Activated B cell treated with CpG ODN at 0.5 μM for 24 hours (primary cell): ENCODE data around the gene MBD5. TPM values are rescaled to one million over a fixed set of nuclear protein-coding genes. Genes with fewer than 3 reads are reported as not detected.

Source experiments
- ATAC-seq: fragments of 200-7000 bp; cut with Tn5 transposase; one replicate; pipeline ENCODE4 v1.10.0; 2021; ENCODE audit warnings: low read depth, mild to moderate bottlenecking, moderate library complexity
- CTCF ChIA-PET: fragments of 350-600 bp; sonication (Branson Sonifier 250); formaldehyde crosslinking; loops from one replicate; lab custom pipeline; 2021; ENCODE audit warnings: antibody characterized with exemption; lab: Charles Lee
- POLR2A ChIA-PET: fragments of 350-600 bp; sonication (Branson Sonifier 250); formaldehyde crosslinking; loops from one replicate; lab custom pipeline; 2021; ENCODE audit warnings: antibody characterized with exemption; lab: Charles Lee
- DNase-seq: peaks from one replicate; pipeline ENCODE4 v3.0.0; 2022
- H3K27ac Mint-ChIP-seq: one replicate; pipeline ENCODE4 v1.8.0; 2020; ENCODE audit warnings: mixed read lengths
- H3K27me3 Mint-ChIP-seq: one replicate; pipeline ENCODE4 v1.8.0; 2021; ENCODE audit warnings: mixed read lengths
- H3K36me3 Mint-ChIP-seq: one replicate; pipeline ENCODE4 v1.8.0; 2021; ENCODE audit warnings: low read depth, mixed read lengths
- H3K4me1 Mint-ChIP-seq: one replicate; pipeline ENCODE4 v1.8.0; 2021; ENCODE audit warnings: mixed read lengths
- H3K4me3 Mint-ChIP-seq: one replicate; pipeline ENCODE4 v1.8.0; 2020; ENCODE audit warnings: mild to moderate bottlenecking, mixed read lengths
- H3K9me3 Mint-ChIP-seq: one replicate; pipeline ENCODE4 v1.8.0; 2020; ENCODE audit warnings: mixed read lengths
- CTCF ChIP-seq: fragments of 200-600 bp; IDR thresholded peaks from one replicate; pipeline ENCODE4 v1.8.0; 2022; ENCODE audit warnings: antibody characterized with exemption, mild to moderate bottlenecking
- intact Hi-C: fragments of 100-400 bp; cut with micrococcal nuclease; formaldehyde crosslinking; loops from one replicate; pipeline ENCODE4 v1.15.1; 2024
- total RNA-seq: library from RNA; stranded (reverse); gene quantifications from 2 replicates; pipeline ENCODE4 v1.2.3, GENCODE V29; 2022

The MBD5 gene
- total RNA-seq, 1 donor from 2014 or later = 55.7 TPM

DNA sequence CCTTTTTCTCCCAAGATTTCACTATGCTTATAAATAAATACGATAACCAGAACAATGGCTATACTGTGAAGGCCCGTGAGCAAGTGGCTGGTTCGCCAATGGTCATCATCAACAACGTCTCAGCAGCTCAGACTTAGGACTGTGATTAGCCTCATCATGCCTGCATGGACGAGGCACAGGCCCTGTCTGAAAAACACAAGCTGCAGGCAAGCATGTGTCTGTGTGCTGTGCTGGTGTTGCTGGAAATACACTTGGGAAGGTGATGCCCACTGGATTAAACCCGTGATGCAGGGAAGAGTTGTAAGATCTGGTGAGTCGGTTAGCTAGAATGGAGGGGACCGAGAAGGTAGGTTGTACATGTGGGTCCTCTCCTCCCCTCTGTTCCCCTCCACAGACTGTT is 512.1 kb downstream of the MBD5 start:
- Mint-ChIP-seq H3K36me3 (no peaks in the 10 kb centered on the region), H3K4me3 (no peak overlapping the region), H3K4me1 (no peaks in the 10 kb centered on the region), H3K27me3 (no peaks in the 10 kb centered on the region), H3K9me3 (no peaks in the 10 kb centered on the region), H3K27ac (no peak overlapping the region)
- CTCF ChIA-PET = no interaction called here
- no peak for TF ChIP-seq CTCF
- POLR2A ChIA-PET = no interaction called here
- ATAC-seq (no peak), DNase-seq (no peak)
- intact Hi-C loops = no loop called here

DNA sequence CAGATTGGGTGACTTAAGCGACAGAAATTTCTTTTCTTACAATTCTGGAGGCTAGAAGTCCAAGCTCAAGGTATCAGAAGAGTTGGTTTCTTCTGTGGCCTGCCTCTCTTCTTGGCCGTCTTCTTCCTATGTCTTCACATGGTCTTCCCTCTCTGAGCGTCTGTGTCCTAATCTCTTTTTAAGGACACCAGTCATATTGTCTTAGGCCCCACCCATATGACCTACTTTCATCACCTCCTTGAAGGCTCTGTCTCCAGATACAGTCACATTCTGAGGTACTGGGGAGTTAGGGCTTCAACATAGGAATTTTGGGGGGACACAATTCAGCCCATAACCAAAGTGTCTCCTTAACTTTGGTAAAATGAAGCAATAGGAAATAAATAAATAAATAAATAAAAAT is 512.8 kb downstream of the MBD5 start:
- no peaks in the 10 kb centered on the region for H3K27me3 Mint-ChIP-seq
- no peaks in the 10 kb centered on the region for H3K4me1 Mint-ChIP-seq
- DNase-seq (no peak), ATAC-seq (no peak)
- intact Hi-C loops = no loop called here
- ChIA-PET POLR2A (no interaction called here), CTCF (no interaction called here)
- no peaks in the 10 kb centered on the region for H3K36me3 Mint-ChIP-seq
- H3K9me3 Mint-ChIP-seq = no peaks in the 10 kb centered on the region
- no peak for TF ChIP-seq CTCF
- H3K27ac Mint-ChIP-seq = no peak overlapping the region
- H3K4me3 Mint-ChIP-seq = no peak overlapping the region

DNA sequence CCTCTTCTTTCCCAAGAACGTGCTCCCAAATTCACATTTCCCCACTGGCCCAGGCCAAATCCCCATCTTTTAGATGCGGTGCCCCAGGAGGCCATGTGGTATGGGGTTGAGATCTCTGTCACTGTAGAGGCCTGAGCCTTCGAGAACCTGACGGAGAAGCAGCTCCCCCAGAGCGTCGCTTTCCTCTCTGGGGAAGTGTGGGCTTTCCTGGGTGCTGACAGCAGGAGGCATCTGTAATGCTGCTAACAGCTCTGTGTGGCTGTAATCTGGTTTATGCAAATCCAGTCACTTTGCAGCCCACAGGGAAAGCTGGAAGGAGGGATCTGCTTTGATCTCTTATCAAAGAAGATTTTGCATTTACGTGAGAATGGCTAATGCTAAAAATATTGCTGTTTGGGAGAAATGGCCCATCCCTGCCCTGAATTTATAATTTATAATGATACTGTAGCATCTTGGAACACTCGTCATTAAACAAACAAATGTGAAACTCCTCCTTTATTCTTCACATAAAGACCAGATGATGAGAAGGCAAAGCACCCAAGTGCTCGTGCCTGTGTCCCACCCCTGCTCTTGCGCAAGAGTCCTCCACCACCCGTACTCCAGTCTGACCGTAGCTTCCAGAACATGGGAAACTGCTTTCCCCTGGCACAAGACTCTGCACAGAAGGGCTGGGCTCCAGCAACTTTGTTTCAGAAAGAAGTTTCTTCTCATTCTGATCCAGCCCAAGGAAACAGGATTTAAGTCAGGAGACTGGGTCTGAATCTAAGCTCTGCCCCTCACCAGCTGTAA is 513.7 kb downstream of the MBD5 start:
- Mint-ChIP-seq H3K9me3 (no peaks in the 10 kb centered on the region), H3K27ac (no peak overlapping the region), H3K36me3 (no peaks in the 10 kb centered on the region), H3K4me1 (no peaks in the 10 kb centered on the region), H3K27me3 (no peaks in the 10 kb centered on the region), H3K4me3 (no peak overlapping the region)
- TF ChIP-seq CTCF = no peak
- intact Hi-C loops = no loop called here
- ATAC-seq (no peak), DNase-seq (no peak)
- POLR2A ChIA-PET = no interaction called here
- CTCF ChIA-PET = no interaction called here

- intact Hi-C loops = no loop called here
- ATAC-seq = no peak
- H3K27ac Mint-ChIP-seq = no peak overlapping the region
- no peaks in the 10 kb centered on the region for H3K27me3 Mint-ChIP-seq
- peaks cover 5% of the 10 kb centered on the region for H3K4me1 Mint-ChIP-seq
- no peaks in the 10 kb centered on the region for H3K36me3 Mint-ChIP-seq
- POLR2A ChIA-PET = interaction anchor here (0.8 kb wide), 1 partner anchor 76 kb away, joined by 4 read pairs; no protein-coding TSS in a partner anchor
- no peak for DNase-seq
- CTCF ChIA-PET = interaction anchor here (1.1 kb wide), 1 partner anchor 548 kb away, joined by 3 read pairs; no protein-coding TSS in a partner anchor
- no peaks in the 10 kb centered on the region for H3K9me3 Mint-ChIP-seq
- TF ChIP-seq CTCF = no peak
- no peak overlapping the region for H3K4me3 Mint-ChIP-seq
These were observed 517.5 kb downstream of the MBD5 start for GRCh38 chr2:148538375-148538774.

DNA sequence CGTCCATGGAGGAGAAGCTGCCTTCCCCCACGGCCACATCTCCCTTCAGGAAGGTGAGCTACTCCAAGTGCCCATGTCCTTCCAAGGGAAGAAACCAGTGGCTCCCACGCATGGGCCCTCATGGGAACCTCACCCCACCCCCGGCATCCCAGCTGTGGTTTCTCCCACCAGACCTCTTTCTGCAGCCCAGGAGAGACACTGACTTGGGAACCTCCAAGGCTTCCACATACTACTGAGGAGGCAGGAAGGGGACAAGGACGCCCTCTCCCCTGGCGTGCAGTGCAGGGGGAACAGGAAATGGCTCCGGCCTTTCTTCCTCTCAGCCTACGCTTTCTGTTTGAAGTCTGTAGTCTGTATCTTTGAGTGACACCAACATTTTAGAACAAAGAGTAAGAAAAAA is 519.1 kb downstream of the MBD5 start:
- H3K27me3 Mint-ChIP-seq = no peaks in the 10 kb centered on the region
- CTCF ChIA-PET = interaction anchor here (0.6 kb wide), 1 partner anchor 246 kb away, joined by 3 read pairs; no protein-coding TSS in a partner anchor
- ATAC-seq = no peak

More for the DNA sequence above, 519.1 kb downstream of the MBD5 start:
- DNase-seq = no peak
- H3K36me3 Mint-ChIP-seq = no peaks in the 10 kb centered on the region
- peaks cover 5% of the 10 kb centered on the region for H3K4me1 Mint-ChIP-seq
- no peaks in the 10 kb centered on the region for H3K9me3 Mint-ChIP-seq
- no peak overlapping the region for H3K27ac Mint-ChIP-seq
- intact Hi-C loops = no loop called here
- no peak overlapping the region for H3K4me3 Mint-ChIP-seq
- TF ChIP-seq CTCF = no peak
- POLR2A ChIA-PET = interaction anchor here (0.6 kb wide), 1 partner anchor 10 kb away, joined by 3 read pairs; no protein-coding TSS in a partner anchor
